HG02852 (cell line): Measurements from ENCODE around the gene ARIH1.
"Not testable (repeated sequence)": the region's sequence is repeated elsewhere in the genome, so short reads cannot be mapped to it uniquely, and the experiment has no call there.

Experiments
- ATAC-seq: cut with Tn5 transposase; IDR thresholded peaks from one replicate; pipeline ENCODE4 v1.9.1; 2021; ENCODE audit warnings: mild to moderate bottlenecking, moderate library complexity; ENCODE audit not compliant: unreplicated experiment

ARIH1 gene, protein sequence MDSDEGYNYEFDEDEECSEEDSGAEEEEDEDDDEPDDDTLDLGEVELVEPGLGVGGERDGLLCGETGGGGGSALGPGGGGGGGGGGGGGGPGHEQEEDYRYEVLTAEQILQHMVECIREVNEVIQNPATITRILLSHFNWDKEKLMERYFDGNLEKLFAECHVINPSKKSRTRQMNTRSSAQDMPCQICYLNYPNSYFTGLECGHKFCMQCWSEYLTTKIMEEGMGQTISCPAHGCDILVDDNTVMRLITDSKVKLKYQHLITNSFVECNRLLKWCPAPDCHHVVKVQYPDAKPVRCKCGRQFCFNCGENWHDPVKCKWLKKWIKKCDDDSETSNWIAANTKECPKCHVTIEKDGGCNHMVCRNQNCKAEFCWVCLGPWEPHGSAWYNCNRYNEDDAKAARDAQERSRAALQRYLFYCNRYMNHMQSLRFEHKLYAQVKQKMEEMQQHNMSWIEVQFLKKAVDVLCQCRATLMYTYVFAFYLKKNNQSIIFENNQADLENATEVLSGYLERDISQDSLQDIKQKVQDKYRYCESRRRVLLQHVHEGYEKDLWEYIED

GRCh38 chr15:72473614-72474465 is at the start of gene ARIH1:
Gene ARIH1 (plus strand): TSS chr15:72474330. CDS start chr15:72474640, 310 bp downstream.
- ATAC-seq: peak; percentile 84

DNA sequence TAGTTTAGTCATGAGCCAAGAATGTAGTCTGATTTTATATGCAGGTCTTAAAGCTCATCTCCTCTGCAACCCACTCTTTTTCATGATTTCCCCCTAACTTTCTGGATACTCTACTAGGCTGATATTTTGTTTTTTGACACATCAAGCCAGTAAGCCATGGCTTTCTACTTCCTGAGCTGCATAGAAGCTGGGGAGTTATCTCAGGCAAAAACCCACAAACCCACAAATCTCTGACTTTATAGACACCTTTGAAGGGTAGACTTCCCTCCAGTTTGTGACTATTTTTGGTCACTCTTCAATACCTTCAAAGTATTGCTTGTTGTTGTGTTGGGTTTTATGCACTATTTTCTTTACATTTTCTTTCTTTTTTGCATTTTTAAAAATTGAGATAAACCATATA is 47.4 kb upstream of the ARIH1 start:
- ATAC-seq: no peak

GRCh38 chr15:72437650-72438316 is 36.3 kb upstream of the ARIH1 start:
- no peak for ATAC-seq

GRCh38 chr15:72442848-72443247 is 31.3 kb upstream of the ARIH1 start:
- ATAC-seq: not testable (repeated sequence)

- ATAC-seq: no peak
Measured at GRCh38 chr15:72445426-72445825, 28.7 kb upstream of the ARIH1 start.

- ATAC-seq: no peak
Measured at GRCh38 chr15:72450805-72451204, 23.3 kb upstream of the ARIH1 start.

- ATAC-seq: no peak
Measured at GRCh38 chr15:72451224-72451623, 22.9 kb upstream of the ARIH1 start.

GRCh38 chr15:72456684-72457083 is 17.4 kb upstream of the ARIH1 start:
- no peak for ATAC-seq

GRCh38 chr15:72460402-72460801 is 13.7 kb upstream of the ARIH1 start:
- no peak for ATAC-seq

DNA sequence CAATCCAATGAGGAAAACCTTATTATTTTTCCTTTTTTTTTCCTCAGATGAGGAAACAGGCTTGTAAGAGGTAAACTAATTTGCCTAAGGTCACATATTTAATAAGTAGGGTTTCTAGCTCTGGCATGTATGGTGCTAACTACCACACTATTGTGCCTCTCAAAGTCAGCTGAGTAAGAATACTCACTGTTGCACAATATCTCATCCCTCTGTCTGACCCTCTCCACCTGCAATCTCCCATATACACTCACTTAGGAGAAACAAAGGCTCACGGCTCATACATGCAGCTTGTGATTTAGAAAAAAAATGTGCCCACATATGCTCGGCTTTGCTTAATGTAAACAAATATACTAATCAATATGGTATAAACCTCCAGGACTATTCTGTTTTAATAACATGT is 10.4 kb upstream of the ARIH1 start:
- no peak for ATAC-seq

GRCh38 chr15:72464251-72464650 is 9.9 kb upstream of the ARIH1 start:
- no peak for ATAC-seq

DNA sequence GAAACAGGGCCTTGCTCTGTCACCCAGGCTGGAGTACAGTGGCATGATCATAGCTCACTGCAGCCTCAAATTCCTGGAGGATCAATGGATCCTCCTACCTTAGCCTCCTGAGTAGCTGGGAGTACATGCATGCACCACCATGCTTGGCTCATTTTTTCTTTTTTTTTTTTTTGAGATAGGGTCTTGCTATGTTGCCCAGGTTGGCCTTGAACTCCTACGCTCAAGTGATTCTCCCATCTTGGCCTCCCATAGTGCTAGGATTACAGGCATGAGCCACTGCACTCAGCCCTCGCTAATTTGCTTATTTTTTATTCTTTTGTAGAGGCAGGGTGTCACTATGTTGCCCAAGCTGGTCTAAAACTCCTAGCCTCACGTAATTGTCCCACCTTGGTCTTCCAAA is 6.0 kb upstream of the ARIH1 start:
- ATAC-seq: no peak

DNA sequence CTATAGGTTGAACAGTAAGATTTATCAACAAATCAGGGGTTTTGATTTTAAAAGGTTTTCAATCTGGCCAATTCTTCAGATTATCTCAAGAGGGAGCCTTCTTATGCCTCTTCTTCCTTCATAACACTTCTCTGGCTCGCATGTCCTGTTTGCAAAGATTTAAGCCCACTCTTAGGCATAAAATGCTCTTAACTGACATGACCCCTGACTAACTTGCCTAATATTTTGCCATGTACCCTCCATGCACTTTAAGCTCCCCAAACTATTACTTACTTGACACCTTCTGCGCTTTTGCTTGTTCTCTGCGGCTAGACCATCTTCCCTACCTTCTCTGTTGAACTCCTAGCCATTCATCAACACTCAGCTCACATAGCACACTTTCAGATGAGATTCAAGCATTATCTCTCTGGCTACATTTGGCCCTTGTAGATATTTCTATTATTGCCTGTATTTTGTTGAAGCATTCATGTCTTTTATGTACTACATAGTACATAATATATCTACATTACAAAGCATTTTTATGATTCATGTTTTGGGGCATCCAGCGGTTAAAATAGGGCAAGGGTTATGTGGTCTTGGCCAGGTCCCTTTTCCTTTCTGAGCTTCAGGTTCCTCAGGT is 1.0 kb upstream of the ARIH1 start:
- ATAC-seq: no peak

DNA sequence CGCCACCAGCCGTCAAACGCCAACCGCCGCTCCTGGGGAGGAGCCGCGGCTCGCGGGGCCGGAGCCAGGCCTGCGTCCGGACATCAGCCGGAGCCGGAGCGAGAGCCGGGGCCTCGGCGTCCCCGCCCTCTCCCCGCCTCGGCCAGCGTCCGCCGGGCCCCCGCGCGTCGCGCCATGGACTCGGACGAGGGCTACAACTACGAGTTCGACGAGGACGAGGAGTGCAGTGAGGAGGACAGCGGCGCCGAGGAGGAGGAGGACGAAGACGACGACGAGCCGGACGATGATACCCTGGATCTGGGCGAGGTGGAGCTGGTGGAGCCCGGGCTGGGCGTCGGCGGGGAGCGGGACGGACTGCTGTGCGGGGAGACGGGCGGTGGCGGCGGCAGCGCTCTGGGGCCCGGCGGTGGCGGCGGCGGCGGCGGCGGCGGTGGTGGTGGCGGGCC is 359 bp downstream of the ARIH1 start:
- peak; percentile 22 for ATAC-seq

GRCh38 chr15:72474912-72475628 is 940 bp downstream of the ARIH1 start:
- peak; percentile 46 for ATAC-seq

DNA sequence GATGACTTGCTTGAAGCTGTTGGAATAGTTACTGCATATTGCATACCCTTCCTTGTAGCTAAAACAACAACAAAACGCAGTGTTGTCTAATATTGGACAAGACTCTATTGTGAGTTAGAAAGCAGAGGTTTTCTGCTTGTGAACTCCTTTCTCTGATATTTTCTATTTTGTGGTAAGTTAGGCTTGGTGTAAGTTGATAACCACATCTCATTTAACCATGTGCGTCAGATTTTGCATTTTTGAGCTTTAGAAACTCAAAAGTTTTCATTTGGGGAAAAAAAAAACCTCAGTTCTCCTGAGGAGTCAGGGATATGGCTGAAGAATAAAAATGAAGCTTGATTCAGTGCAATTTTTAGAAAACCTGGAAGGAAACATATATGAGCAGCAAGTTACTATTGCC is 1.5 kb downstream of the ARIH1 start:
- ATAC-seq: no peak

GRCh38 chr15:72476330-72476729 is 2.2 kb downstream of the ARIH1 start:
- not testable (repeated sequence) for ATAC-seq

DNA sequence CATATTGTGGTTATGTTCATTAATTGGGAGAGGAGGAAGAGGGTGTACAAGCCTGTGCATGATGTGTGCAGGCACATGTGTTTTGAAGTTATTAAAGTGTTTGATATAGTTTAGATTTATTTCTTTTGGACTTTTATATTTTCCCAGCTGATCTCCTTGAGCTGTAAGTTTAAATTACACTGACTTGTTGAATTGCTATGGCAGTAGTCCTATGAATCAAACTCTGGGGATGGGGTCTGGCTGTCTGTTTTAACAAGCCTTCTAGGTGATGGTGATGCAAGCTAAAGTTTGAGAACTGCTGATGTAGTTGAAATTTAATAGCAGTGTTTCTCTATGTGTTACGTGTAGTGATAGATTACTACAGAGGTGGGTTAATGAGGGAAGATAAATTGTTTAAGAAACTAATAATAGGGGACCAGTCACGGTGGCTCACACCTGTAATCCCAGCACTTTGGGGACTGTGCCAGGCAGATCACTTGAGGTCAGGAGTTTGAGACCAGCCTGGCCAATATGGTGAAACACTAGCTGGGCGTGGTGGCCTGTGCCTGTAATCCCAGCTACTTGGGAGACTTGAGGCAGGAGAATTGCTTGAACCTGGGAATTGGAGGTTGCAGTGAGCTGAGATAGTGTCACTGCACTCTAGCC is 7.0 kb downstream of the ARIH1 start:
- ATAC-seq: no peak

- ATAC-seq: no peak
Measured at GRCh38 chr15:72482275-72482674, 8.1 kb downstream of the ARIH1 start.
